Gastrocnemius medialis (tissue), 4 donors: ENCODE results near the gene ZBTB20.
A peak's percentile ranks its signal among the peaks of the same experiment; 100 is the strongest.

Source experiments
- CTCF ChIP-seq, 5 experiments: fragments of 450-650 bp in 3 of 5; fragments of 200-600 bp in 2 of 5; sonication (generic) in 2 of 5; IDR thresholded peaks in 4 of 5; conservative IDR thresholded peaks in 1 of 5; 1 replicate in 4 of 5; 2 replicates in 1 of 5; pipeline ENCODE4 v1.5.1; 2016 to 2019; ENCODE audit warnings: antibody characterized with exemption in 5 of 5, mild to moderate bottlenecking in 3 of 5, moderate library complexity in 3 of 5
- POLR2A ChIP-seq, 2 donors: fragments of 450-650 bp; IDR thresholded peaks; one replicate each; pipeline ENCODE4 v1.6.1; 2017; ENCODE audit warnings: antibody characterized with exemption in 2 of 2, mild to moderate bottlenecking in 2 of 2, moderate library complexity in 2 of 2

- TF ChIP-seq CTCF (IDR thresholded peaks at IDR 0.05 in 4 of 5, conservative IDR thresholded peaks at IDR 0.05 in 1 of 5) (no peak), POLR2A (IDR thresholded peaks at IDR 0.05) (peak in 1 of 2 donors; percentile 22)
Observed at GRCh38 chr3:114659109-114660061, 487.7 kb downstream of the ZBTB20 start.
